Nephron progenitor cell (in vitro differentiated cells): ENCODE results near the gene TXNL4A.
"Not testable (repeated sequence)": the region's sequence is repeated elsewhere in the genome, so short reads cannot be mapped to it uniquely, and the experiment has no call there.

Experiments used
- DNase-seq: peaks from one replicate; pipeline ENCODE4 v3.0.0; 2021
- H3K27ac Mint-ChIP-seq: 2 replicates; pipeline ENCODE4 v1.8.0; 2021; ENCODE audit warnings: mild to moderate bottlenecking, moderate library complexity, mixed read lengths
- H3K27me3 Mint-ChIP-seq: 2 replicates; pipeline ENCODE4 v1.8.0; 2021; ENCODE audit warnings: mild to moderate bottlenecking, low read depth, mixed read lengths; ENCODE audit not compliant: poor library complexity
- H3K36me3 Mint-ChIP-seq: 2 replicates; pipeline ENCODE4 v1.8.0; 2021; ENCODE audit warnings: low read depth, mixed read lengths
- H3K4me1 Mint-ChIP-seq: 2 replicates; pipeline ENCODE4 v1.8.0; 2021; ENCODE audit warnings: mixed read lengths
- H3K4me3 Mint-ChIP-seq: 2 replicates; pipeline ENCODE4 v1.8.0; 2021; ENCODE audit warnings: mild to moderate bottlenecking, moderate library complexity, mixed read lengths
- H3K9me3 Mint-ChIP-seq: 2 replicates; pipeline ENCODE4 v1.8.0; 2021; ENCODE audit warnings: mild to moderate bottlenecking, moderate library complexity, mixed read lengths
- TF ChIP-seq, protein P1 (sequence below): fragments of 200-600 bp; sonication (generic); IDR thresholded peaks from 2 replicates; pipeline ENCODE4 v1.5.0; 2021; ENCODE audit warnings: antibody characterized with exemption

The TXNL4A gene

DNA sequence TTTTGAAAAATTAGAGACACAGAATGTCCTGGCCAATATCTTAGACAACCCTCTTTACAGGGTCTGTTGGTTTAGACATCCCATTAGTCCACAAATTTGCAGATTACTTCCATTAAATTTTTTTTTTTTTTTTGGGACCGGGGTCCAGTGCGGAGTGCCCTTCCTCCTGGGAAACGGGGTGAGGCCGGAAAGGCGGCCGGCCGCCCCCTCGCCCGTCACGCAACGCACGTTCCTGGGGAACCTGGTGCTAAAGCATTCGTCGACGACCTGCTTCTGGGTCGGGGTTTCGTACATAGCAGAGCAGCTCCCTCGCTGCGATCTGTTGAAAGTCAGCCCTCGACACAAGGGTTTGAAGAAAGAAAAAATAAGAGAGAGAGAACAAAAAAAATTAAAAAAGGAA is 24.4 kb upstream of the TXNL4A start:
- Mint-ChIP-seq H3K4me1 (peaks cover 12% of the 10 kb centered on the region), H3K36me3 (peaks cover 56% of the 10 kb centered on the region), H3K27ac (no peak overlapping the region), H3K27me3 (peaks cover 7% of the 10 kb centered on the region), H3K4me3 (no peak overlapping the region), H3K9me3 (peaks cover 72% of the 10 kb centered on the region)
- no peak for DNase-seq
- TF ChIP-seq, protein P1, sequence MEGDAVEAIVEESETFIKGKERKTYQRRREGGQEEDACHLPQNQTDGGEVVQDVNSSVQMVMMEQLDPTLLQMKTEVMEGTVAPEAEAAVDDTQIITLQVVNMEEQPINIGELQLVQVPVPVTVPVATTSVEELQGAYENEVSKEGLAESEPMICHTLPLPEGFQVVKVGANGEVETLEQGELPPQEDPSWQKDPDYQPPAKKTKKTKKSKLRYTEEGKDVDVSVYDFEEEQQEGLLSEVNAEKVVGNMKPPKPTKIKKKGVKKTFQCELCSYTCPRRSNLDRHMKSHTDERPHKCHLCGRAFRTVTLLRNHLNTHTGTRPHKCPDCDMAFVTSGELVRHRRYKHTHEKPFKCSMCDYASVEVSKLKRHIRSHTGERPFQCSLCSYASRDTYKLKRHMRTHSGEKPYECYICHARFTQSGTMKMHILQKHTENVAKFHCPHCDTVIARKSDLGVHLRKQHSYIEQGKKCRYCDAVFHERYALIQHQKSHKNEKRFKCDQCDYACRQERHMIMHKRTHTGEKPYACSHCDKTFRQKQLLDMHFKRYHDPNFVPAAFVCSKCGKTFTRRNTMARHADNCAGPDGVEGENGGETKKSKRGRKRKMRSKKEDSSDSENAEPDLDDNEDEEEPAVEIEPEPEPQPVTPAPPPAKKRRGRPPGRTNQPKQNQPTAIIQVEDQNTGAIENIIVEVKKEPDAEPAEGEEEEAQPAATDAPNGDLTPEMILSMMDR = no peak

DNA sequence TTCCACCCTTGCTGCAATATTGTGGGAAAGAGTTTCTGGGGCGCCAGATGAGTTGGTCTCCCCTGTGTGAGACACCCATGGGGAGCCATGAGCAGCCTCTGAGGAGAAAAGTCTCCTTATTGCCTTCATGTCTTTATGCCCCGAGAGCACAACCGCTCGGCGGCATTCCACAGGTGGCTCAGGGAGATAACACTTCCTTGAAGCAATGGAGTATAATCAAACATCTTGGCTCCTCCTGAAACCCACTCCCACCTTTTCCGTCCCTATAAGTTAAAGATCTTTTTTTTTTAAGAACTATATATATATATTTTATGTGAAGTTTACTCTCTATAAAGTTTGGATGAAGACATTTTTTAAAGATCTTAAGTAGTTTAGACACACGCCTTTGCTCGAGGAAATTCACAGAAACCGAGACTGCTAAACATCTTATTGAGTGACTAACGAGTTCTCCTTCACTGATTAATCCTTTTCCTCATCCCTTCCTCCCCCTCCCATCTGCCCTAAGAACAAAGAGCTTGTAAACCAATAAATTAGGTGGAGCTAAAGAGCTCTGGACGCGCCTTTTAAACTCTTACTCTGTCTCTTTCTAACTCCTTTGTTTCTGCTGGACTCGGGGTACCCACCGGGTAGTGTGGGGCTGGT is 23.3 kb upstream of the TXNL4A start:
- Mint-ChIP-seq H3K36me3 (peaks cover 64% of the 10 kb centered on the region), H3K4me1 (peaks cover 12% of the 10 kb centered on the region), H3K9me3 (peaks cover 83% of the 10 kb centered on the region)
- H3K4me3 Mint-ChIP-seq, DNase-seq, H3K27ac Mint-ChIP-seq, H3K27me3 Mint-ChIP-seq: not testable (repeated sequence)

DNA sequence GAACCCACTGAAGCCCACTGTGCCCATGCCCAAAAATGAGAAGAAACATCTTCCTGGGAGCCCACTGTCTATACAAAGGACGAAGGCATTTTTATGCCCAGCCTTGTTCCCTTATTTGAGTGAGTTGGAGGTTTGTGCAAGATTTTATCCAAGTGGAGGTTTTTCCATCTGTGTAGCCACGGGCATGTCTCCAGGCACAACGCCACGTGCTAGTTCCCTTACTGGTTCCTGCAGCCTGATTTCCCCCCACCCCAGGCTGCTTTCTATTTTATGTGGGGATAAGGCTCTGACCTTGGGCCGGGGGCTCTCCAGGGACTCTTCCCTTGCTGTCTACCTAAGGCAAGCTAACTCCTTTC is 22.2 kb upstream of the TXNL4A start:
- DNase-seq = no peak
- Mint-ChIP-seq H3K27me3 (peaks cover 7% of the 10 kb centered on the region), H3K4me1 (peaks cover 12% of the 10 kb centered on the region), H3K4me3 (no peak overlapping the region), H3K36me3 (peaks cover 64% of the 10 kb centered on the region), H3K27ac (no peak overlapping the region), H3K9me3 (peaks cover 89% of the 10 kb centered on the region)
- TF ChIP-seq, protein P1 = no peak

DNA sequence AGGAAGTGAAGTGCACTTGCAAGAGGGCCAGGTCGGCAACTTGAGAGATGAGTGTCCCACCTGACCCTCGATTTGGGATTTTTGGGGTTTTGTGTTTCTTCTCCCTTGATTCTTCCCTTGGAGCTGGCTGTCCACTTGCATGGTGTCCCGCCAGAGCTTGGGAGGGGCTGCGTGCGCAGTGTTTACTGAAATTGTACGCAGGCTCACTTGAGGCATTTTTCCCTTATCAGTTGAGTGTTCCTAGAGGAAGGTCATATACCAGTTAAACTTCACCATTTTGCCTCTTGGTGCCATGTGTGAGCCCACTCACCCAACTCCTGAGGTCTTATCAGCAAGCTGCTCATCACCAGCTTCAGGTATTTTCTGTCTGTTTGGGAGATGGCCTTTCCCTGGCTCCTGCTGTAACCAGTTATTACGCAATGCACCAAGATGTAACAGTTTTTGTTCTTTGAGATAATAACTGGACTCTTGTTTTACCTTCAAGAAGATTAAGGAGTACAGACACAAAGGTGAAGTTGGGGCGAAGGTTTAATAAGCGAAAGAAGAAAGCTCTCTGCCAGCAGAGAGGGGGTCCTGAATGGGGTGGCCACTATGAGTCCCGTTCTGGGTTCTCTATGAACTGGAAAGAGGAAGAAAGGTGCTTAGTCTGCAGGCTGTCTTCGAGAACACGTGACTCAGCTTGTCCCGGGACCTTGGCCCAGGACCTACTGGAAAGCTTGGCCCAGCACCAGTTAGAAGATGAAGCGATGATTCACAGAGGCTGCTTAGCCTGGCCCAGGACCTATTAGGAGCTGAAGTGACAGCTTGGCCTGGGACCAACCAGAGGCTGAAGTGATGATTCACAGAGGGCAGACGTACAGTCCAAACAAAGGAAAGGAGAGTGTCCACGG is 21.5 kb upstream of the TXNL4A start:
- H3K4me1 Mint-ChIP-seq = peaks cover 12% of the 10 kb centered on the region
- no peak overlapping the region for H3K4me3 Mint-ChIP-seq
- H3K36me3 Mint-ChIP-seq = peaks cover 64% of the 10 kb centered on the region
- H3K27ac Mint-ChIP-seq = no peak overlapping the region
- H3K27me3 Mint-ChIP-seq = peaks cover 7% of the 10 kb centered on the region
- DNase-seq = no peak
- peaks cover 85% of the 10 kb centered on the region for H3K9me3 Mint-ChIP-seq
- TF ChIP-seq, protein P1 = no peak

DNA sequence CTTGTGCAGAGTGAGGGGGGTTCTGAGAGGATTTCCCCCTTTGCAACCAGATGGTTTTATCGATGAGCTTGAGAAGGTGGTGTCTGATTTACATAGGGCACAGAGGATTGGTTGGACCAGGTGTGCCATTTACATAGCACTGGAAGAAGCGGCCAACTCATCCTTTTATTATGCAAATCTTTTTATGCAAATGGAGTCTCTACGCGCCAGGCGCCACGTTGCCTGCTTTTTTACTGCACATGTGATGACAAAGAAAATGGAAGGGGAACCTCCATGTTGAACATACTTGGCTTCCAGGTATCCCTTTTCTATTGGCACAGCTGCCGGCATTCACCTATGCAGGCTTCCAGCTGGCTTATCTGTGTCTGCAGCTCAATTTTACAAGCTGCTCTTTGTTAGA is 18.4 kb upstream of the TXNL4A start:
- peaks cover 9% of the 10 kb centered on the region for H3K4me1 Mint-ChIP-seq
- peaks cover 81% of the 10 kb centered on the region for H3K9me3 Mint-ChIP-seq
- no peak overlapping the region for H3K27ac Mint-ChIP-seq
- peaks cover 52% of the 10 kb centered on the region for H3K36me3 Mint-ChIP-seq
- peaks cover 7% of the 10 kb centered on the region for H3K27me3 Mint-ChIP-seq
- TF ChIP-seq, protein P1 = no peak
- no peak for DNase-seq
- H3K4me3 Mint-ChIP-seq = no peak overlapping the region

DNA sequence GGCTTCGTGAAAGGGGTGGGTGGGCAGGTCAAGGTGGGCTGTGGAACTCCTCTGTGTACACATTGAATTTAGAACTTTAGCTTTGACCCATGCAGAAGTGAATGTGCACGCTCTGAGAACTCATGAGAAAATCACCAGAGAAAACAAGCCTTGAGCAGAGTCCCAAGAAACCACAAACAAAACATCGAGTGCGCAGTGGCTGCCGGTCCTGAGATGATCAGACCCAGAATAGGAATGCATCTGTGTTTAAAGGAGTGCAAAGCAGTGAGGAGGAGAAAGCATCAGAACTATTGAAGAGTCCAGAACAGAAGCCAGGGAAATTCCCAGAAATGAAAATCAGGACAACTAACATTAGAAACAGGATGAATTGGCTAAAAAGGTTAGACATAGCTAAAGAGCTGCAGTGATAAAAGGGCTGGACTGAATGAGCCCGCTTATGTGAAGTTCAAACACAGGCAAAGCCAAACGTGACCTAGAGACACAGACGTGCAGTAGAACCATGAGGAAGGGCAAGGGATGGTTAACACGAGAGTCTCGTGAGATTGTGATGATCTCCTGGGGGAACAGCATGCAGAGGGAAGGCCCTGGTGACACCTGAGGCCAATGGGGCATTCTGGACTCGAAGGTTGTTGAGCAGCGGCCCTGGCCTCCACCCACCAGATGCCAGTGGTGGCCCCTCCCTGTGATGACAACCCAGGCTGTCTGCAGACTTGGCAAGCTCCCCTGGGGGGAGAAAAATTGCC is 16.4 kb upstream of the TXNL4A start:
- H3K27ac Mint-ChIP-seq = no peak overlapping the region
- peaks cover 6% of the 10 kb centered on the region for H3K4me1 Mint-ChIP-seq
- no peaks in the 10 kb centered on the region for H3K27me3 Mint-ChIP-seq
- H3K4me3 Mint-ChIP-seq = no peak overlapping the region
- TF ChIP-seq, protein P1 = no peak
- no peak for DNase-seq
- H3K36me3 Mint-ChIP-seq = peaks cover 39% of the 10 kb centered on the region
- H3K9me3 Mint-ChIP-seq = peaks cover 80% of the 10 kb centered on the region
